GM19463 (cell line): ENCODE measurements around the gene PCSK4.

Source experiments
- ATAC-seq: cut with Tn5 transposase; IDR thresholded peaks from one replicate; pipeline ENCODE4 v1.9.1; 2021; ENCODE audit warnings: mild to moderate bottlenecking, moderate library complexity; ENCODE audit not compliant: unreplicated experiment

PCSK4 gene

DNA sequence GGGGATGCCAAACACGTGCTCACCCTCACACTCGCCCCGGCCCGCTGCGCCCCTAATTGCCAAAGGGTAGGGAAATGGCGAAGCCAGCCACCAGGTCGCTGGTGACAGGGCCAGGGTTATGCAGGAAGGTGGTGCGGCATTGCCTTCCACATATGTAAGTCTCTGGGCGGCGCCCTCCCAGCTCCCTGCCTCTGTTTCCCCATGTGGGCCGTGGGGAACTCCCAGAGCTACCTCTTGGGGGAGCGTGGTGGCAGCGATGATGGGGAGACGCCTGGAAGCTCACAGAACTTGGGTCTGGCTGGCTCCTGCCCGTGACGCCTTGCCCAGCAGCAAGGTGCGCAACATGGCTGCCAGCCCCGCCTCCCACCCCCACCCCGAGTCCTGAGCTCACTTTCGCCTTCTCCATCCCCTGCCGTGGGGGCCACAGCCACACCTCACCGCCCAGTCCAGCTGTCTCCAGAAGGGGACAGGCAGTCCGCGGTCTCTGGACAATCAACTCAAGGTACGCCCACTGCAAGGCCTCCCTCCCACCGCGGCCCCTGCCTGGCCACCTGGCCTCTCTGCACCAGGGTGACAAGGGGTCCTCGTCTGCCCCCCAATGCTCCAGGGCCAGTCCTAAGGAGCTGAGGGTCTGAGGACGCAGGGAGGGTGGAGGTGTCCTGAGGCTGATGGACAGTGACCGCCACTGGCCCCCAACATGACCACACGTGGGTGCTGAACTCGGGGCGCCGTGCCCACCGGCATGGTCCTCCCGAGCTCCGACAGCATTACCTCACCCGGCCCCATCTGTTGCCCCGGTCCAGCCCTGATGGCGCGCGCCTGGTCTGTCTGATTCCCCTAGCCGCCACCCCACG is 17.7 kb downstream of the PCSK4 start:
- ATAC-seq, result no peak

GRCh38 chr19:1471515-1472160 is 18.5 kb downstream of the PCSK4 start:
- no peak for ATAC-seq

DNA sequence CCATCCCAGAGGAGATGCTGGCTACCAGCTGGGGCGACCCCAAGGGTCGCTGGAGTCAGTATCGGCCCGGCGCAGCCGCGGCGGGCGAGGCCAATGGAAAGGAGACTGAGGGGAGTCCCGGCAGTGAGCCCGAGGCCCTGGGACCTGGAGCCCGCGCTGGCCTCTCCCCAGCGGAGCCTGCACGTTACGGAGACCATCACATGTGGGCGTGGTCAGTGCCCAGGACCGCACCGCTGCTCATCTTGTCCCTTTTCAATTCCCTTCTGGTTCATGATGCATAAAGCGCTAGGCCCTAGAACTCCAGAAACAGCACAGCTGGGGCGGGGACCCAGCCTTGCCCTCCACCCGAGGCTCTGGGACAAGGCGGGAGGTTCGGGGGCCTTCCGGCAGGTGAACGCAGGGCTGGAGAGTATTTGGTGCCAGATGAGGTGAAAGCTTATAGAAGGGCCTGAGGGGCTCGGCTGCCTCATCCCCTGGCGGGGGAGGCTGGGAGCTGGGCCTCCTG is 19.1 kb downstream of the PCSK4 start:
- ATAC-seq, result no peak

GRCh38 chr19:1470305-1471009 is 19.7 kb downstream of the PCSK4 start:
- ATAC-seq, result no peak

DNA sequence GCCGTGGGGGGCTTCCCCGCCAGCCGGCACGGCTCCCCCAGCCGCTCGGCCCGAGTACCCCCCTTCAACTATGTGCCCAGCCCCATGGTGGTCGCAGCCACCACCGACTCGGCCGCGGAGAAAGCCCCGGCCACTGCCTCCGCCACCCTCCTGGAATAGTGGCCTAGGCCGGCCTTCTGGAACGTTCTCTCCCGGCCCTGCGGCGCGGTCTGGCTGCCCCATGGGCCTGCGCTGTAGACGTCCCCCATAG is 20.2 kb downstream of the PCSK4 start:
- ATAC-seq, result no peak

DNA sequence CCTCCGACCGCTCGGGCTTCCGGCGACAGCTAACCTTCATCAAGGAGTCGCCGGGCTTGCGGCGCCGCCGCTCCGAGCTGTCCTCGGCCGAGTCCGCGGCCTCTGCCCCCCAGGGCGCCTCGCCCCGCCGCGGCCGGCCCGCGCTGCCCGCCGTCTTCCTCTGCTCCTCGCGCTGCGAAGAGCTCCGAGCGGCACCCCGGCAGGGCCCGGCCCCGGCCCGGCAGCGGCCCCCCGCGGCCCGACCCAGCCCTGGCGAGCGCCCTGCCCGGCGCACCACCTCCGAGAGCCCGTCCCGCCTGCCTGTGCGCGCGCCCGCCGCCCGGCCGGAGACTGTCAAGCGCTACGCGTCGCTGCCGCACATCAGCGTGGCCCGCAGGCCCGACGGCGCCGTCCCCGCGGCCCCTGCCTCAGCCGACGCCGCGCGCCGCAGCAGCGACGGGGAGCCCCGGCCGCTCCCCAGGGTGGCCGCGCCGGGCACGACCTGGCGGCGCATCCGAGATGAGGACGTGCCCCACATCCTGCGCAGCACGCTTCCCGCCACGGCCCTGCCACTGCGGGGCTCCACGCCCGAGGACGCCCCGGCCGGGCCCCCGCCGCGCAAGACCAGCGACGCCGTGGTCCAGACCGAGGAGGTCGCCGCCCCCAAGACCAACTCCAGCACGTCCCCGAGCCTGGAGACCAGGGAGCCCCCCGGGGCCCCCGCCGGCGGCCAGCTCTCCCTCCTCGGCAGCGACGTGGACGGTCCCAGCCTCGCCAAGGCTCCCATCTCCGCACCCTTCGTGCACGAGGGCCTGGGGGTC is 20.7 kb downstream of the PCSK4 start:
- ATAC-seq, result no peak

- ATAC-seq, result no peak
Observed at GRCh38 chr19:1468821-1469254, 21.3 kb downstream of the PCSK4 start.

GRCh38 chr19:1468274-1468820 is 21.8 kb downstream of the PCSK4 start:
- no peak for ATAC-seq

GRCh38 chr19:1467490-1468273 is 22.5 kb downstream of the PCSK4 start:
- no peak for ATAC-seq

DNA sequence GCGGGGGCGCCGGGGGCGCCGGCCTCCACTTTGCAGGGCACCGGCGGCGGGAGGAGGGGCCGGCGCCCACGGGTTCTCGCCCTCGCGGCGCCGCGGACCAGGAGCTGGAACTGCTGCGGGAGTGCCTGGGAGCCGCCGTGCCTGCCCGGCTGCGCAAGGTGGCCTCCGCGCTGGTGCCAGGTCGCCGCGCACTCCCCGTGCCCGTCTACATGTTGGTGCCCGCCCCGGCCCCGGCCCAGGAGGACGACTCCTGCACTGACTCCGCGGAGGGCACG is 23.0 kb downstream of the PCSK4 start:
- no peak for ATAC-seq

DNA sequence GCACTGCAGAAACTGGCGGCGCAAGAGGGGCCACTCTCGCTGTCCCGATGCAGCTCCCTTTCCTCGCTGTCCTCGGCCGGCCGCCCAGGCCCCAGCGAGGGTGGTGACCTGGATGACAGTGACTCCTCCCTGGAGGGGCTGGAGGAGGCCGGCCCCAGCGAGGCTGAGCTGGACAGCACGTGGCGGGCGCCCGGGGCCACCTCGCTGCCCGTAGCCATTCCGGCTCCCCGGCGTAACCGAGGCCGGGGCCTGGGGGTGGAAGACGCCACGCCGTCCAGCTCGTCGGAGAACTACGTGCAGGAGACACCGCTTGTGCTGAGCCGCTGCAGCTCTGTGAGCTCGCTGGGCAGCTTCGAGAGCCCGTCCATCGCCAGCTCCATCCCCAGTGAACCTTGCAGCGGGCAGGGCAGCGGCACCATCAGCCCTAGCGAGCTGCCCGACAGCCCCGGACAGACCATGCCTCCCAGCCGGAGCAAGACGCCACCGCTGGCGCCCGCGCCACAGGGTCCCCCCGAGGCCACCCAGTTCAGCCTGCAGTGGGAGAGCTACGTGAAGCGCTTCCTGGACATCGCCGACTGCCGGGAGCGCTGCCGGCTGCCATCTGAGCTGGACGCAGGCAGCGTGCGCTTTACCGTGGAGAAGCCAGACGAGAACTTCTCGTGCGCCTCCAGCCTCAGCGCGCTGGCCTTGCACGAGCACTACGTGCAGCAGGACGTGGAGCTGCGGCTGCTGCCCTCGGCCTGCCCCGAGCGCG is 23.5 kb downstream of the PCSK4 start:
- ATAC-seq, result no peak

GRCh38 chr19:1466018-1466460 is 24.1 kb downstream of the PCSK4 start:
- no peak for ATAC-seq

DNA sequence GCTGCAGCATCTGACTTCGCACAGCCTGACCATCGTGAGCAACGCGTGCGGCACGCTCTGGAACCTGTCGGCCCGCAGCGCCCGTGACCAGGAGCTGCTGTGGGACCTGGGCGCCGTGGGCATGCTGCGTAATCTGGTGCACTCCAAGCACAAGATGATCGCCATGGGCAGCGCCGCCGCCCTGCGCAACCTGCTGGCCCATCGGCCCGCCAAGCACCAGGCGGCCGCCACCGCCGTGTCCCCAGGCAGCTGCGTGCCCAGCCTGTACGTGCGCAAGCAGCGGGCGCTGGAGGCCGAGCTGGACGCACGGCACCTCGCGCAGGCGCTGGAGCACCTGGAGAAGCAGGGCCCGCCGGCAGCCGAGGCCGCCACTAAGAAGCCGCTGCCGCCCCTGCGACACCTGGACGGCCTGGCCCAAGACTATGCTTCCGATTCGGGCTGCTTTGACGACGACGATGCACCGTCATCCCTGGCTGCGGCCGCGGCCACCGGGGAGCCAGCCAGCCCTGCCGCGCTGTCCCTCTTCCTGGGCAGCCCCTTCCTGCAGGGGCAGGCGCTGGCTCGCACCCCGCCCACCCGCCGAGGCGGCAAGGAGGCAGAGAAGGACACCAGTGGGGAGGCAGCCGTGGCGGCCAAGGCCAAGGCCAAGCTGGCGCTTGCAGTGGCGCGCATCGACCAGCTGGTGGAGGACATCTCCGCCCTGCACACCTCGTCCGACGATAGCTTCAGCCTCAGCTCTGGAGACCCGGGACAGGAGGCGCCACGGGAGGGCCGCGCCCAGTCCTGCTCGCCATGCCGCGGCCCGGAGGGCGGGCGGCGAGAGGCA is 24.7 kb downstream of the PCSK4 start:
- ATAC-seq, result no peak

DNA sequence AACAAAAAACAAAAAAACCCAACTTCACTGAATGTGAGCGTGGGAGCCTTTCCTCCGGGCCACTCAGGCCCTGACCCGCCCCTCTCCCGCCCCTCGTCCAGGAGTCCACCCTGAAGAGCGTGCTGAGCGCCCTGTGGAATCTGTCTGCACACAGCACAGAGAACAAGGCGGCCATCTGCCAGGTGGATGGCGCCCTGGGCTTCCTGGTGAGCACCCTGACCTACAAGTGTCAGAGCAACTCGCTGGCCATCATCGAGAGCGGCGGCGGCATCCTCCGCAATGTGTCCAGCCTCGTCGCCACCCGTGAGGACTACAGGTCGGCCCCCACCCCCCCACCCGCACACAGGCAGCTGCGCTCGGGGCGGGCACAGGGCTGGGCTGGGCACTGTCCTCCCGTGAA is 28.3 kb downstream of the PCSK4 start:
- no peak for ATAC-seq

- no peak for ATAC-seq
Observed at GRCh38 chr19:1460033-1460995, 29.8 kb downstream of the PCSK4 start.

DNA sequence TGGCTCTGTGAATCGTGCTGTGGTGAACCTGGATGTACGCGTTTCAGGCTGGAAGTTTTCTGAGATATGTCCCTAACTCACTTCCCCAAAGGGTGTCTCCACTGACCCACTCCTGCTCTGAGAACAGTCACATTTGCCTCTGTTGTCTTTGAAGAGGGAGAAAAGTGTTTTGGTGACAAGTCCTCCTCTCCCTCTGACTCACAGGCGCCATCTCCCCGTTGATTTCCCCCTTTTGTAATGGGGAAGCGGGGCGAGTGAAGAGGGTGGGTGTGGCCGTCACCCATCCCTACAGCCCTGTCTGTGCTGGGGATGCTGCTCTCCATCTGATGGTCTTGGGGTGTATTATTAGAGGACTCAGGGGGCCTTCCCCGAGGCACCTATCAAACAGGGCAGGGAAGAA is 30.7 kb downstream of the PCSK4 start:
- ATAC-seq, result no peak

DNA sequence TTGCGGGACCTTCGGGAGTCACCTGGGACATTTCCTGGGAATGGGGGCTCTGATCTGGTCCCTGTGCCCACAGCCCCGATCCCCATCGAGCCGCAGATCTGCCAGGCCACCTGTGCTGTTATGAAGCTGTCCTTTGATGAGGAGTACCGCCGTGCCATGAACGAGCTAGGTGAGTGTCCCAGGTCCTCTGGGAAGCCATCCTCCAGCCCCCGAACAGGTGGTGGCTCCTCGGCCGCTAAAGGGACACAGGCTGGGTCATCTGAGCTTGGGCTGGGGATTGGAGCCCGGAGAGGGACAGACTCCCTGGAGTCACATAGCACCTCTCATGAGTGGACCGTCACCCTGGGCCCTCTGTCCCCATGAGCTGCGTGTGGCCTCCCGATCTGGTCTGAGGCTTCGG is 32.3 kb downstream of the PCSK4 start:
- ATAC-seq, result no peak
